GM19463 (cell line): Measurements from ENCODE around the gene SYCE1L.
"Not testable (repeated sequence)": the region's sequence is repeated elsewhere in the genome, so short reads cannot be mapped to it uniquely, and the experiment has no call there.

ENCODE experiments used
- ATAC-seq: cut with Tn5 transposase; IDR thresholded peaks from one replicate; pipeline ENCODE4 v1.9.1; 2021; ENCODE audit warnings: mild to moderate bottlenecking, moderate library complexity; ENCODE audit not compliant: unreplicated experiment

The SYCE1L gene, protein sequence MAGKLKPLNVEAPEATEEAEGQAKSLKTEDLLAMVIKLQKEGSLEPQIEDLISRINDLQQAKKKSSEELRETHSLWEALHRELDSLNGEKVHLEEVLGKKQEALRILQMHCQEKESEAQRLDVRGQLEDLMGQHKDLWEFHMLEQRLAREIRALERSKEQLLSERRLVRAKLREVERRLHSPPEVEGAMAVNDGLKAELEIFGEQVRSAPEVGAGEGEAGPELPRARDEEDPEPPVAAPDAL

DNA sequence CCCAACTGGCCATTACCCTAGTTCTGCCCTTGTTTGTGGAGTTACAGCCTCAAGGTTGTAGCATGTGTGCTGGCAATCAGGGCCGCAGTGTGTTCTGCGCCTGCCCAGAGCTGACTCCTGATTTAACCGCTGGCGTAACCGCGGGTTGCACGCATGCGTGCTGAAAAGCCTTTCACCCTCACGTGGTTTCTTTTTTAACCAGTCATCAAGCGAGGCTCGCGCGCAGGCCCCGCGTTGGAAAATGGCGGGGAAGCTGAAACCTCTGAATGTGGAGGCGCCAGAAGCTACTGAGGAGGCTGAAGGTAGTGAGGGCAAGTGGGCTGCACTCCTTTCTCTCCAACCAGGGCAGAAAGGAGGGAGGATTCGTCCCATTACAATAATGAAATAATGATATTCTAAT, at the start of gene SYCE1L:
Gene SYCE1L, plus strand, starts transcription at position 198 of the 400 bp plus-strand sequence. Its CDS starts 44 bp downstream, at position 242.
- ATAC-seq: no peak

- no peak for ATAC-seq
Observed at GRCh38 chr16:77157346-77158058, 41.7 kb upstream of the SYCE1L start.

GRCh38 chr16:77158293-77158692, 40.9 kb upstream of the SYCE1L start:
- no peak for ATAC-seq

- ATAC-seq: no peak
Observed at GRCh38 chr16:77165006-77165405, 34.2 kb upstream of the SYCE1L start.

- not testable (repeated sequence) for ATAC-seq
Observed at GRCh38 chr16:77165536-77166236, 33.5 kb upstream of the SYCE1L start.

GRCh38 chr16:77166726-77167125, 32.5 kb upstream of the SYCE1L start:
- no peak for ATAC-seq

DNA sequence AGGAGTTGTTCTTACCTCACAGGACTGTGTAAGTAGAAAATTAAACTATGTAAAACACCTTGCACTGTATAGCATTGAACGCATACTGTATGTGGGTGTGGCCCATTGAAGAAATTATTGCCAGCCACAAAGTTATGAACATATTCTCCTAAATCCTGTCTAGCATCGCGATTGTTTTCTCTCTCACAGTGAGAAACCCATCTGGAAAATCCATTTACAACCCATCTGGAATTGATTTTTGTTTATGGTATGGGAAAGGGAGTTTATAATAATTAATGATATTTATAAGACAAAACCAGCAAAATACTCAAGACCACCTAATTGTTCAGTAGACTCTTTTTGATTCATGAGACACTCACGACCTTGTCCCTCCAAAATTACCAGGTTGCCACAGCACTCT, 30.3 kb upstream of the SYCE1L start:
- ATAC-seq: no peak

GRCh38 chr16:77169650-77170236, 29.5 kb upstream of the SYCE1L start:
- ATAC-seq: peak; percentile 69

- no peak for ATAC-seq
Observed at GRCh38 chr16:77170805-77171204, 28.4 kb upstream of the SYCE1L start.

DNA sequence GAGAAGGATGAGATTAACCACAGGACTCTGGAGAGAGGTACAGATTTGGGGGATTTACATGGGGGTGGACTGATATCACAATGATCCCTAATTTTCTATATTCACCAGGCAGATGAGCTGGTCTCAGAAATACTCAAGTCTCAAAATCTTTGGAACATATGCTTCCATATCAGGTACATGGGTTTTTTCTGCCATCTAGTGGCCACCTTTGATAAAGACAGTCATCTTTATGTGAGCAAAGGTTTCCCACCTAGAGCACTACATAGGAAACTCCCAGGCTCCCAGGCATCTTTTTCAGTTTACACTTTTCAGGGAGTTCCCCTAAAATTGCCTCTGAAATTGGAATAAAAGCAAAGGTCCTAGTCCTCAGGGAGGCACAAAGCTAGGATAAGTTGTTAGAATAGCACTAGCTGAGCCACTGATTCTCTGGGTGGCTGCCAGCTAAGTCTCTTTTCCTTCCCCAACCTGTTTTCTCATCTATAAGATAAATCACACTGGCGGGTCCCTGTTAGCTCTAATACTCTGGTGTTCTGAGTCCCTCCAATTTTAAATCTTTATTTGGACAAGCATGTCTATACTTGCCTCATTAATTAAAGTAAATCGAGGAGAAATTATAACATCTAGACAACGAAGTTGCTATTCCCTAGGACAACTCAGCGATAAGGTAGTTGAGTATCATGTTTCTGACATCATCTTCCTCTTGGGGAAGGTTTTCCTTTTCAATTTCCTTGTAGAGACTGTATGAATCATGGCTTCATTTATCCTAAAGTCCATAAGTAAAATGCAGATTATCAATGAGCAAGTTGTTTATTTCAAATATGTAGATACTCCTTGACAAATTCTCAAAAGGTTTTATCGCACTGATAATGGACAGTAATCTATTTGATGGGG, 27.2 kb upstream of the SYCE1L start:
- peak; percentile 84 for ATAC-seq

GRCh38 chr16:77172951-77173350, 26.3 kb upstream of the SYCE1L start:
- ATAC-seq: no peak

GRCh38 chr16:77183137-77183536, 16.1 kb upstream of the SYCE1L start:
- no peak for ATAC-seq

- ATAC-seq: not testable (repeated sequence)
Observed at GRCh38 chr16:77186298-77186697, 12.9 kb upstream of the SYCE1L start.

- ATAC-seq: no peak
Observed at GRCh38 chr16:77190190-77190477, 9.1 kb upstream of the SYCE1L start.

DNA sequence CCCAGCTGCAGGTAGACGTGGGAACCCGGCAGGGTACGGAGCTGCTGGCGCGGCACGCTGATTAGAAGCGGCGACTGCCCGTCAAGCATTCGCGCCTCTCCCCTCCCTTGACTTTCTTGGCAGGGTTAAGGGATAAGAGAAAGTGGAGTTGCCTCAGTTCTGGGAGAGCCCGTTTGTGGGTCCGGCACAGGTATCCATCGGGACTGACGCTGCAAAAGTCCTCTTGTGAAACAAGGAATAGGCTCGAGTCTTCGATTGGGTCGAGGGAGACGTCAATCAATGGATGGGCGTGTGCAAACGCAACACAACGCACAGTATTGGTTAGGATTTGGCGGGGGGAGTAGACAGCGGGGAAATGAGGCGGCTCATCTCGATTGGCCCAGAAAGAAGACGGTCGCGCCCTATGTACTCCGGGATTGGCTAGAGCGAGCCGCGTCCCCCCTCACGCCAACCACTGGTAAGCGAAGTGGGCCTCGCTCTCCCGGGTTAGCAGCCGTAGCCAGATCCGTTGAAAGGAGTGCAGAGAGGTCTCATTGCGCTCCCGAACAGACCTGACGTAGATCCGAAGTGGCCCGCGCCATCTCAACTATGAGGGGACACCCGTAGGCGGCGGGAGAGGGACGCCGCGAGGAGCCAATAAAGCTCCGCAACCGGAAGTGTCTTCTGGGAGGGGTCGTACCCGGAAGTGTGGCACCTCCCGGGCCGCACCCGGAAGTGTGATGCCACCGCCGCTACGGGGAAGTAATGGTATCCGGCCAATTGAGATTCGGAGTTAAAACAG, 8.5 kb upstream of the SYCE1L start, which contains the start of gene MON1B:
Gene MON1B, plus strand, starts transcription at position 713 of the 781 bp plus-strand sequence. CDS start 296 bp downstream, outside the sequence.
- peak; percentile 94 for ATAC-seq

DNA sequence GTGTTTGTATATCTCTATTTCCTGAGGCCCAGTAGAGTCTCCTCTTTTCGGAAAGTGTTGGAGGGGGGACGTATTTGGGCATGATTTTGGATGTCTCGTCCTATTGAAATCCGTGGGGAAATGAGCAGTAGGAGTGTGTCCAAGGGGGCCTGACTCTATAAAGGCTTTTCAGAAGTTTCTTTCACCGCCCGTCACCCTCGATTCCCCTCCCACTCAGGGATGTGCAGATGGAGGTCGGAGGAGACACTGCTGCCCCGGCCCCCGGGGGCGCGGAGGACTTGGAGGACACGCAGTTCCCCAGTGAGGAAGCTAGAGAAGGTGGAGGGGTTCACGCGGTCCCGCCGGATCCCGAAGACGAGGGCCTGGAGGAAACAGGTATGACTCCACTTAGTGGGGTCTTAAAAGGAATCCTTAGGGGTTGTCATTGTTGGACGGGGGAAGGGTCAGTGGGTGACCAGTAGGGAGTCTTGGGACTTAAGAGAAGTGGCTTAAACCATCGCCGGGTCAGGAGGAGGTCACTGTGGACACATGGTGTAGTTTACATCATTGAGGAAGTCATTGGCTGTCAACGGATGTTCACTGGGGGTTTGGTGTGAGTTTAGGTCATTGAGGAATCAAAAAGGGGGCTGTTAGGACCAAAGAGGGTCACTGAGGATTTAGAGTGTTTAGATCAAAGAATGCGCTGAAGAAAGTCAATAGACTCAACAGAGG, 7.8 kb upstream of the SYCE1L start:
- ATAC-seq: no peak

DNA sequence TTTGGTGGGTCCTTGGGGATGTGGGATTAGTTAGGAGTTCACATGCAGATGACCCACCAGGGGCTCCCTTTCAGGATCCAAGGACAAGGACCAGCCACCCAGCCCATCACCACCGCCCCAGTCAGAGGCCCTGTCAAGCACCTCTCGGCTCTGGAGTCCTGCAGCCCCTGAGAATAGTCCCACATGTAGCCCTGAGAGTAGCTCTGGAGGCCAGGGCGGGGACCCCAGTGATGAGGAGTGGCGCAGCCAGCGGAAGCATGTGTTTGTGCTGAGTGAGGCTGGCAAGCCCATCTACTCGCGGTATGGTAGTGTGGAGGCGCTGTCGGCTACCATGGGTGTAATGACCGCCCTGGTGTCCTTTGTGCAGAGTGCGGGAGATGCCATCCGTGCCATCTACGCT, 5.8 kb upstream of the SYCE1L start:
- ATAC-seq: no peak

GRCh38 chr16:77194295-77195231, 4.6 kb upstream of the SYCE1L start:
- no peak for ATAC-seq
